GM21576 (cell line): ENCODE results near the gene NAA80.
A peak's percentile ranks its signal among the peaks of the same experiment; 100 is the strongest.
"Not testable (repeated sequence)": the region's sequence is repeated elsewhere in the genome, so short reads cannot be mapped to it uniquely, and the experiment has no call there.

Experiments
- ATAC-seq: cut with Tn5 transposase; IDR thresholded peaks from one replicate; pipeline ENCODE4 v1.9.1; 2021; ENCODE audit warnings: mild to moderate bottlenecking, moderate library complexity; ENCODE audit not compliant: unreplicated experiment

The NAA80 gene

GRCh38 chr3:50272911-50273688 is 26.1 kb downstream of the NAA80 start:
- peak; percentile 81 for ATAC-seq

GRCh38 chr3:50272538-50272910 is 26.7 kb downstream of the NAA80 start:
- not testable (repeated sequence) for ATAC-seq

DNA sequence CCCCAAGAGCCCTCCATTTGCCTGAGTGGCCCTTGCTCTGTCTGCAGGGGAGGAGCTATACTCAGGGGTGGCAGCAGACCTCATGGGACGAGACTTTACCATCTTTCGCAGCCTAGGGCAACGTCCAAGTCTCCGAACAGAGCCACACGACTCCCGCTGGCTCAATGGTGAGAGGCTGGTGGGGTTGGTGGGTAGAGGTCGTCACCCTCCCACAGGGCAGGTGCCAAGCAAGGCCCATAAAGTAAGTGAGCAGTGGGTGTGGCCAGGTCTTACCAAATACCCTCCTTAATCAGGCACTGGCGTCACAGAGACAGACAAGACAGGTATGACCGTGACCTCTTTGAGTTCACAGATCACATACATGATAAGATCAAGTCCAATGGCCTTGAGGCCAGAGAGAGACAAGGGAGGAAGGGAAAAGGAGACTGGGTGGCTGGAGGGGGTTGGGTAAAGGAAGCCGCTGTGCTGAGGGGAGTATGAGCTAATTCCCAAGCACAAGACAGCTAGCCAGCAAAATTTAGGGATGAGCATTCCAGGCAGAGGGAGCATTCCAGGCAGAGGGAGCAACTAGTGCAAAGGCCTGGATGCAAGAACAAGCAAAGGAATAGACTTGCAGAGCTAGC is 27.8 kb downstream of the NAA80 start:
- ATAC-seq = no peak

DNA sequence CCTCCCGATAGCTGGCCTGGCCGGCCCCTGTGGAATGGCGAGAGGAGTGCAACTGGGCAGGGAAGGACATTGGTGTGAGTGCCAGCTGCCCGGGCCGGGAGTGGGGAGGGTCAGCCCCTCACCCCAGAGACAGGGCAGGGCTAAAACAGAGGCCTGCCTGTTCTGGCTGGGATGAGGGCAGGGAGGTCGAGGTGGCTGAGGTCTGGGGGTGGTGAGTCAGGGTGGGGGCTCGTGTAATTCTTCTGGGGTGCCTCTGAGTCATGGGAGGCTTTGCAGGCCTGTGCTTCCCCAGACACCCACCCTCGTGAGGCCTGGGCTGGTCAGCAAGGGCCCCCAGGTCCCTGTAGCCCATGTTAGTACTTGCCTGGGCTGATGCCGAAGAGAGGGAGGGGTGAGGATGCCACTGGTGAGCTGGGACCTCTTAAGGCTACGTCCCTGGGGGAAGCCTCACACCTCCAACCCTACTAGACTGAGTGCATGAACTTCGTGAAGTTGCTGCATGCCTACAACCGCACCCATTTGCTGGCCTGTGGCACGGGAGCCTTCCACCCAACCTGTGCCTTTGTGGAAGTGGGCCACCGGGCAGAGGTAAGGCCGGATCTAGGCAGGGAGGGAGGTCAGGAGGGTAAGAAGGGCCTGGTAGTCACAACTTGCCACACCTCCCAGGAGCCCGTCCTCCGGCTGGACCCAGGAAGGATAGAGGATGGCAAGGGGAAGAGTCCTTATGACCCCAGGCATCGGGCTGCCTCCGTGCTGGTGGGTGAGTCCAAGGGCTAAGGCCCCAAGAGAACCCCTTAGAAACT is 28.6 kb downstream of the NAA80 start:
- ATAC-seq = no peak

- no peak for ATAC-seq
Measured at GRCh38 chr3:50269977-50270413, 29.2 kb downstream of the NAA80 start.

DNA sequence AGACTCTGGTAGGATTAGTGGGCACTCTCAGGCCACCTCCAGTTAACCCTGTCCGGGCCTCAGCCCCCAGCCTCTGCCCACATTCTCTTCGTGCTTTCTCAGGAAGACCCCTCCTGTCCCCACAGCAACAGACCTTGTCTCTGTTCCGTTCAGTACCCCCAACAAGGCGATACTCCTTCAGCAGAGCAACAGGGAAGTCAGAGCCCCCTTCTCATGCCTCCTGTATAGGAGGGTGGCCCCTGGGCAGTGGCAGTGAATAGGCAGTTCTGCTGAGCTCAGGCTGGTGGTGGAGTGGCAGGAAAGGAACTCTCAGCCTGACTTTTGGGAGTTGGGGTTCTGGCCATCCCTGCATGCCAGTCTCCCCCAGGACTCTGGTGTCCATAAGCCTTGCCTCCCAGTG is 29.7 kb downstream of the NAA80 start:
- ATAC-seq = no peak

- no peak for ATAC-seq
Measured at GRCh38 chr3:50268703-50269451, 30.3 kb downstream of the NAA80 start, which contains the start of gene SEMA3B. TSS of gene SEMA3B (plus strand) at chr3:50269147. CDS start at chr3:50269241, 94 bp downstream.

DNA sequence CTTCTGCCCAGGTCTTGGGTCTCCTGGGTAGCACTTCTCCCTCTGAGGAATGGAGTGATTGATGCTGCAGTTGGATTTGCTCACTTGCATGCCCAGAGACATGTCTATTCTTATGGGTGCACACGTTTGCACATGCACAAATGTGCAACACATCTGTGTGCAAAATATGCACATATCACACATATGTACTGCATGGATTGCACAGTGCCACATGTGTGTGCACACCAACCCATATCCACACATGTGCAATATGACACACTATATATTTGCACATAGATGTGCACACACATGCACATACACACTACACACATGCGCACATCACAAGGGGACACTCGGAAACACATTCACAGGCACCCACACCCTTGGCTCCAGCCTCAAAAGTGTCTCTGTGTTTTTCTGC is 30.9 kb downstream of the NAA80 start:
- ATAC-seq = no peak

- no peak for ATAC-seq
Measured at GRCh38 chr3:50267280-50267913, 31.8 kb downstream of the NAA80 start.

DNA sequence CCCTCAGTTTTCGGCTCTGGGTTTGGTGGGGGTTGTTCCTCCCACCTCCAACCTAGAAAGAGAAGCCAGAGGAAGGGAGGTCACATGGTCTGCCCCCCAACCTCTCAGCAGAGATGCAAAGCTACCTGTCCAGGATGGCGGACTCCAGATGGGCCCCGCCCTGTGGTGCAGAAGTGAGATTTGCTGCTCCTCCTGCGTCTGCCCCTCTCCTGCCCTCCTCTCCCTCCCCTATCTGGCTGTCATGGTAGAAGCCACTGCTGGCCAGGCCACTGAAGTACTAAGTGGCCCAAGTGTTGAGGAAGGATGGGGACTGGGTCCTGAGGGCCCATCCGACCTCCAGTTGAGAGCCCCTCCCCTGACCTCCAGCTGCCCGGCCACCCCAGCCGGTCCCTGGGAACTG is 32.4 kb downstream of the NAA80 start:
- ATAC-seq = no peak

DNA sequence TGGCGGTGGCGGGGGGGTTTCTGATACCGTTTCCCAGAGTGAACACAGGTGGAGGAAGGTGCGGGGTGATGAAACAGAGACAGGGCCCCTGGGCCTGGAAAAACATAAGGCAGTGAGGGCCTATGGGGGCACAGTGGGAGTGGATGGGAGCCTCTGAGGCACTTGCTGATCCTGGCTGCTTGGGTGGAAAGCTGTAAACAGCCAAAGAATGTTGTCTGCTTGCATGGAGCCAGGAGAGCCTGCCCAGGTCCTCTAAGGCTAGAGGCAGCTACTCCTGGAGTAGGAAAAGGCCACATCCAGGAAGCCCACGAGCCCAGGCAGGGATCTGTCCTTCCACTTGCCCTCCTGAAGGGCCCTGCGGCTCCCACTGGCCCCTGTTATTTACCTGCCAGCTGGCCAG is 33.2 kb downstream of the NAA80 start:
- ATAC-seq = no peak

- ATAC-seq = no peak
Measured at GRCh38 chr3:50265571-50265970, 33.6 kb downstream of the NAA80 start.

- ATAC-seq = no peak
Measured at GRCh38 chr3:50264964-50265485, 34.2 kb downstream of the NAA80 start.

DNA sequence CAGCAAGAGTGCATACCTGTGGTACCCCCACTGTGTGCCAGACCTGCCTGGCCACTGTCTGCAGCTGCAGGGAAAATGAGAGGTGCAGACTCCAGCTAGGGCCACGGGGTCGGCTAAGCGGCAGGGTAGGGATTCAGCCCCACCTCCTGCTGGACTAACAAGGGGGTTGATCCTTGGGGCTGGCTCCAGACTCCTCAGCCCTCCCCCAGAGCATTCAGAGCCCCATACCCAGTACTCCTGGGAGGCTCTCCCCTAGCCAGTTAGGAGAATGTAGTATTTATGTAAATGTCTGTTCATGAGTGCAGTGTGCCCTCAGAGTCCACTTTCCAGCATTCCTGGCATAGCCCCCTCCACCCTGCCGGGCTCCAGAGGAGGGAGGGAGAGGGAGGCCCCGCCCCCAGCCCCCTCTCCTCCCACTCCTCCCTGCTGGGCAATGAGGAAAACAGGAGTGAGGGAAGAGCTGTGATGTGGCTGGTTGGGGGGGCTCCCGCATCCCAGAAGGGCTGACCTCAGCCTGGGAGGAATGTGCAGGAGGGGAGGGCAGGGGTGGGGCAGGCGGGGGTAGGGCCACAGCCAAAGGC is 34.7 kb downstream of the NAA80 start:
- no peak for ATAC-seq

- ATAC-seq = no peak
Measured at GRCh38 chr3:50263478-50264382, 35.5 kb downstream of the NAA80 start.

DNA sequence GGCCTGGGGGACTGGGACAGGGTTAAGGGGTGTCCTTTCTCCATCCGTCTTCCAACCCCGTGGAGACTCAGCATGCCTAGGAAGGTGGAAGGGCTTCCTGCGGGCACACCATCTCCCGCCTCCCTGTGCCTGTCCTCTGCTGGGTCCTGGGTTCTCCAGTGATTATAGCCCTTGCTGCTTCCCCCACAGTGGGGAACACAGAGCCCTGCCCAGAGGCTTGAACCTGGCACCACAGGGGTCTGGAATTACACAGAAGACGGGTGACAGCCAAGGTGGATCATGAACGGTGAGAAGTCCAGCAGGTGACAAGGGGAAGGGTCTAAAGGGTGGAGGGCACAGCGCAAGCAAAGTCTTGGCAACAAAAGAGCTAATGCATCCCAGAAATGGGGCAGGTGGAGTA is 36.4 kb downstream of the NAA80 start:
- no peak for ATAC-seq

DNA sequence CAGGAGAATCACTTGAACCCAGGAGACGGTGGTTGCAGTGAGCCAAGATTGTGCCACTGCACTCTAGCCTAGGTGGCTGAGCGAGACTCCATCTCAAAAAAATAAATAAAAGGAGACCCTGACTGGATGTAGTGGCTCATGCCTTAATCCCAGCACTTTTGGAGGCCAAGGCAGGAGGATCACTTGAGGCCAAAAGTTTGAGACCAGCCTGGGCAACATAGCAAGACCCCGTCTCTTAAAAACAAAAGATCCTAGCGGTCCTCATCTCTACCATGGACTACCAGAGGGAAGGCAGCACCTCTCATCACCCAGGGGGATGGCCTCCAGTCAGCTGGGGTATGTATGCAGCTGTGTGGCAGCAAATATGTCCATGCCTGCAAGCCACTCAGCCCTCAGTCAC is 37.0 kb downstream of the NAA80 start:
- ATAC-seq = not testable (repeated sequence)

DNA sequence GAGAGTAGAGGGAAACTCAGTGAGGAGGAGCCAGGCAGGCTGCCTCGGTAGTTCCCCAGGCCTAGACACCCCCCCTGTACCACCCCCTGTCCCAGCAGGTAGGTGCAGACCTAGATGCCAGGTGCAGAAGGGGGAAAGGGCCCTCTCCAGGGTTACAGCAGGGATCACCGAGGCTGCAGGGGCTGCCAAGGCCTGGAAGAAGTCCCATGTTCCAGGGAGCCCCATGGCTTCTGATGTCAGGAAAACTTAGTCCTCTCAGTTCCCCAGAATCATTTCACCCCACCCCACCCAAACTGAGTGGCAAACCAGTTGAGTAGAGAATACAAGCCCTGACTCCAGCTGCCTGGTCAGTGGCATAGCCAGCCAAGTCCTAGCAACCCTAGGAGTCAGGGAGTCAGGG is 37.7 kb downstream of the NAA80 start:
- ATAC-seq = no peak

DNA sequence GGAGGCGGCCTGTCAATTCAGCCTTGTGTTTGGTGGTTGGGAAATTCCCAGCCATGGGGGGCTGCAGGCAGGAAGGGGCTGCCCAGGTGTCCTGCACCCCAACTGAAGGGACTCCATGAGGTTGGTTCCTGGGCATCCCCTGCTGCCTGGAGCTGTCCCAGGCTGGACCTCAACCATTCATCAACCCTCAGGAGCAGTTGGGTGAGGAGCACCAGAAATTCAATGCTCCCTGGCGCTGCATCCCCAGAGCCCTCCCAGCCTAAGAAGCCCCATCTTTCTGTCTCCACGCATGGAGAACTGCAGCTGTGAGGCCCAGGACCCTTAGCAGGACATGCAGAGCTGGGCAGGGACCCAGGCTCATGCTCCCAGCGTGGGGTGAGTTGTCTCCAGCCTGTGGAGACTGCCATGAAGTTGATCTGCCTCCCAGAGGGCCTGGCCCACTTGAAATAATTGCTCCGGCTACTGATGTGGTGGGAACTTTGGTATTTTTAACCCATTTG is 38.2 kb downstream of the NAA80 start:
- no peak for ATAC-seq
